ENCODE data around the gene DHRS12.
"Not testable (repeated sequence)": the region's sequence is repeated elsewhere in the genome, so short reads cannot be mapped to it uniquely, and the experiment has no call there.

The DHRS12 gene

DNA sequence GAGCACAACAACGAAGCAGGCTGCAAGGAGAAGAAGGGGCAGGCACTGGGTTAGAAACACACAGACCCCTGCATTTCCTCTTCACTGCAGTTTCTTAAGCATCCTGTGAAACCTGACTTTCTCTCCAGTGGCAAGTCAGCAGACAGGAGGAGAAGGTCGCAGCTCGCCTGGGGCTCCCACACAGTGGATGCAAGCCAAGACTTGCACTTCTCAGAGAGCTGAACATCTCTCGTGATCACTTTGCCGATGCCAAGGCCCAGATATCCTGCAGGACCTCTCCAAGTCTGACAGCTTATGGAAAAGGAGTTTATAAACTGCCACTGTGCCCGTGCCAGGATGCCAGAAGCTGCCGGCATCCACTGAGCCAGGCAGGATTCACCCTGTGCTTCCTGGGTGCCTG is 22.6 kb upstream of the DHRS12 start:
- DNase-seq: no peak

- no peak for DNase-seq
Measured at GRCh38 chr13:51825681-51826254, 21.8 kb upstream of the DHRS12 start.

GRCh38 chr13:51825165-51825592 is 21.2 kb upstream of the DHRS12 start:
- DNase-seq: no peak

- DNase-seq: not testable (repeated sequence)
Measured at GRCh38 chr13:51824712-51825111, 20.7 kb upstream of the DHRS12 start.

DNA sequence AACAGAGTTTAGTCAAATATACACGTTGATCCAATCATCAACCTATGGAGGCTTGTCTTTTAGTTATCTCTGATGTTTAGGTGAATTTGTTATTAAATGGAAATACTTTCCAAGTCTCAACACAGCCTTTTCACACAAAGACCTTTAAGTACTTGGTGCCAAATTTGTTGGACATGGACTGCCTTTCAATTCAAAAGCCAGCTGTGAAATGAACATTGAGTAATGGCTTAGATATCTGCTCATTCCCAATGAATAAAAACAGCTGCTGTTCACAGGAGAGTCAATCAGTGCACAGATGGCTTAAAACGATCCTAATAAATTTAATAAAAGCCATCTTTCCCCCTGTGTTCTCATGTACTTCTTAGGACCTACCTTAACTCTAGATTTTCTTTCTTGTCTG is 19.9 kb upstream of the DHRS12 start:
- no peak for DNase-seq

- no peak for DNase-seq
Measured at GRCh38 chr13:51823359-51823758, 19.4 kb upstream of the DHRS12 start.

DNA sequence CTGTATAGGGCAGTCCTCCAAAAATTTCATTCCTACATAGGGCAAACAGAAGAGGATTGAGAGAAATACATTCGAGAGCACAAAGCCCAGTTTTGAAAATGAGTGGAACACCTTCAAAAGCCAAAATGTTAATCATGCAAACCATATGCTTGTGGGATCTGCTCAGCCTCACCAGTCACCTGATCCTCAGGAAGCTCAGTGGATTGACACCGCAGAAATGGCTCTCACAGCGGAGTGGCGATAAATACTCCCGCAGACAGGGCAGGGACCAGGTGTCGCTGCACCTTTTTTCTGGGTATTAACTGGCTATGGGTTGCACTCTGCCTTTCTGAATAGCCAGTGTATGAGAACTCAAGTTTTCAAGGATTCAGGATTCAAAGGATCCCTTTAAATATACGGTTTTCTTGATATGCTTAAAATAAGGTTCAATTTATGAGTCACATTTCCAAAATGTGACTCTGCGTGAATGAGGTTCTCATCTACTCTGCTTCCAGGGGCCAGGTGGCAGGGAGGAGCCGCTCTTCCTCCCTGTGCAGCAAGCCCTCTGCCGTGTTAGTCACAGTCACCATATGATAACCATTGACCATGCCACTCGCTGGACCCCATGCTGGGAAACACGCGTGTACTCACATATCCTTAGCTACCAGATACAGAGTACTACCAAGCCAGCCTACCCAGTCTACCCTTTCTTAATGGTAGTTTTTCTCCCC is 18.3 kb upstream of the DHRS12 start:
- no peak for DNase-seq

- no peak for DNase-seq
Measured at GRCh38 chr13:51821606-51822005, 17.6 kb upstream of the DHRS12 start.

DNA sequence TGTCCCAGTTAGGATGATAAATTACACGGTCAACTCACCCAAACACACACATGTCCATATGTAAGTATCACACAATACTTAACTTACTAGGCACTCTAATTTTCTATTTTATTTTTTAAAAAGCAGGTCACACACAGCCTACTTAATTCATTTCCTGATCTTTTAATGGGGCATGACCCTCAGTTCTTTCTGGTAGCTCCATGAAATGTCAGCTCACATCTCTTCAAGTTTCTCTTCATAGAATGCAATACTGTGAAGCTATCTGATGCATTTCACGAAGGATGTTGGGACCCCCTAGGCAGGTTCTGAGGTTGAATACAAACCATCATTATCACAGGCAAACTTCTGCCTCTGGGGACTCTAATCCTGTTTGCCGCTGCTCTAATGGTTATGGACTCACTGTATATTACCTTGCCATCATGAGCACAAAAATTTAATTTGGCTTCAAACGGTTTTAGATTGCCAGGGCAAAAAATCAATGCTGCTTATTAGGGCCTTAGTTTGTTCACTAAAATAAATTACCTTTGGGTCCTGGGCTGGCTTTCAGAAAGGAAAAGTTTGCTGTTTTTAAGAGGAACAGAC is 16.1 kb upstream of the DHRS12 start:
- no peak for DNase-seq

DNA sequence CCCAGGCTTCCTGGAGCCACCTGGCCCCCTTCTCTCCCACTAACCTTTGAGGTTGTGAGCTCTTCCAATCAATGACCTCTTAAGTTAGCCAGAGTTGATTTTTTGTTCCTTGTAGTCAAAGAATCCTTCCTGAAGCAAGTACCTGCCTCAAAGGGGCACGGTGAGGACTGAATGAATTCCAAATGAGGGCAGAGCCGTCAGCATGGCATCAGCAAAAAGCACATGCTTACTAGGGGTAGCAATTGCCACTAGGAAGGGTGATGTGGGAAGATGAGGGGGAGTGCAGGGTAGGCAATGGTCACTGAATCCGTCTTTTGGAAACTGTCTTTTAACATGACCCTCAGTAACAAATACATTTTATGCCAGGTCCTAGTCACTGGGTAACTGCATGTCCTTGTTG is 15.6 kb upstream of the DHRS12 start:
- DNase-seq: no peak

- no peak for DNase-seq
Measured at GRCh38 chr13:51818781-51819511, 15.0 kb upstream of the DHRS12 start.

GRCh38 chr13:51818276-51818675 is 14.3 kb upstream of the DHRS12 start:
- DNase-seq: no peak

DNA sequence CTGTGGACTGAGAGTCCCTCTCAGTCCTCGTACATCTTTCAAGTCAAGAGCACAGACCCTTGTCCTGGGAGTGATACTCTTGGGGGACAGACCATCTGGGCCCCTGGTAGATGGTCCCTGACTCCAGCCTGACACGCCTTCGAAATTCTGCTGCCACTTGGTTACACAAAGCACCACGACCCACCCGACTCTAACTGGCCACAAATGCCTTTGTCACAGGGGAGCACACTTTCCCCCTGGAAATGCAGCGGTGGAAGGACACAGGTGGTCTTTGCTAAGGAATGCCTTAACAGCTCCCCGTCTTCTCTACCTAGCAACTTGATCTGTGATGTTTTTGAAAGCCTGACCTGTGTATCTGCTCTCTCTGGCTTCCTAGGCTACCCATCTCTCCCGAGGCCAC is 13.8 kb upstream of the DHRS12 start:
- DNase-seq: no peak

DNA sequence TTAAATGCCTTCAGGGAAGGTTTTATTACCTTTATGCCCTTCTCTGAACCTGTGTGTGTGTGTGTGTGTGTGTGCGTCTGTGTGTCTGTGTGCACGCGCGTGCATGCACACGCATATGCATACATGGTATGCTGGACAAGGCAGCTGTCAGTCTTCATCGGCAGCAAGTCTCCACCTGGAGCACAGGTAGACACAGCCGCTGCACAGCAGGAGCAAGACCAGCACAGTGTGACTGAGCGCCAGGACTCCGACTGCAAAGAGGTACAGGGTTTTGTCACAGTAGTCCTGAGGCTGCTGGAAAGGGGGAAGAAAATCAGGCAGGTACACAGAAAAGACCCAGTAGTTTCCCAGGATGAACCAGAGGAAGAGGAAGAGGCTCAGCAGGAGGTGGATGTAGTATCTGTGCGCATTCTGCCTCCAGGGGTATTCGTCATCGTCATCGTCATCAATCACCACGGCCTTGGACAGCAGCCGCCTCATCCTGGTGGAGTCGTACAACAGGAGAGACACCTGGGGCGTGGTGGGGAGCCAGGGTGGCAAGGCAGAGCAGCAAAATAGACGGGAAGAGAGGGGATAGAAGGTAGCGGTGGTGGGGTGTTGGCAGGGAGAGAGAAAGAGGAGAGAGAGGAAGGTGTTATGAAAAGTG is 12.8 kb upstream of the DHRS12 start:
- DNase-seq: no peak

DNA sequence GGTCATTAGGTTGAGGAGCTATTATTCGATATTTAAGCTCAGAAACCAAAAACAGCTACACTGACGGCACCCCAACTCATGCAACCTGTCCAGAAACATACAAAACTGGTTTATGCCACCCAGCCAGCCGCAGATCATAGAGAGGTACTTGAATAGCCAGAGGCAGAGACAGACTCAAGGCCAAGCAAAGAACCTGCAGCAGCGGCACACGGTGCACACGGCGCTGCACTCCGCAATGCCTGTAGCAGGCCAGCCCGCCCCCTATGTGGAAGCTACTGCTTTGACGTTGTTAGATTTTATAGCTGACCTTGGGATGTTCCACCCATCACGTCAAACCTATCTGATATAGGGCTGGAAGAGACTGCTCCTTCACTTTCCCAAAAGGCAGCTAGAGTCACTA is 11.9 kb upstream of the DHRS12 start:
- no peak for DNase-seq

DNA sequence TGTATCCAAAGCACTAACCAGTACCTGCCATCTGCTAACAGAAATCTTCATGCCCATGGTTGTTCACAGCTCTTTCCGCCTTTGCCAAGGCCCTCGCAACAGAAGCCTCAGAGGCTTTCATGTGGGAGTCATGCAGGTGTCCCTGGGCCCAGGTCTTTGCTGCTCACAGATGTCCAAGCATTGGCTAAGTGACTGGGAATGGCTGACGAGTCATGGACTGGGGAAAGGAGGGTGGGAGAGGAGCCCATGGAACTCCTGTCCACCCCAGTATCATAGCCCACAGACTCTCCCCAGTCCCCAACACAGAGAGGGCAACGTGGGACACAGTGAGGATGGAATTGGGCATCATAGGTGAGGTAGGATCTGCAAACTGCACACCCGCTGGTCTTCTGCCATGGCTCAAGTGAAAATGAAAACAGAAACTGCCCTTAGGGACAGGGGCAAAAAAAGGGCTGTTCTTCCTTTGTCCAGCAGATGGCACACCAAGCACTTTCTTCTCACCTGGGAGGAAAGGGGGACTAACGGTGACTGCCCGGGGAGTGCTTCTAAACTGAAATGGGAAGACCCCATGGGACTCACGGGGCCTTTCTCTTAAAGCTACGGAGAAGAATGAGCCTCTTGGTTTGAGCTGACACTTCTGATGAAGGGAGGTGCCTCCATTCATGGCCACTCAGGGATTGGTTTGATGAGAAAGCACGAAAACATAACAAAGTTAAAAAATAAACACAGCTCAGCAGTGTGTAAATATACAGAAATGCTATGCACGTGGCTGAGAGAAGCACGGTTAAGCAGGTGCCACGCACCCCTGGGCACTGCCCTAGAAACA is 11.1 kb upstream of the DHRS12 start:
- DNase-seq: peak; percentile 32

DNA sequence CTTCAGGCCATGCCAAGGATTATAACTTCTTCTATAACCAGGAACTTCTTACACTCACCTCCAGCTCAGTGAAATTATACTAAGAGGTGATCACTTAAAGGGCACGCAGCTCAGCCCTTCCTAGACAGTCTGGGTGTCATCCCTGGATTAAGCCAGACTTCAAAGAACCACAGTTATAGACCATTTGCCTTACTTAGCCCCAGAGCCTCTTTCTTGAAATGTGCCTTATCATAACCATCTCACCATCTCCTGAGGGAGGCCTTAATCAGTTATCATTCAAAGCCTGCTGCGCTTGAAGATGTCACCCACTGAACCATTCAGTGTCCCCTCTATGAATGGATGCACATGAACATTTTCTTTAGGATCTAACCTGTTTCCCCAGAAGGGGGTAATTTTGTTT is 10.1 kb upstream of the DHRS12 start:
- no peak for DNase-seq

DNA sequence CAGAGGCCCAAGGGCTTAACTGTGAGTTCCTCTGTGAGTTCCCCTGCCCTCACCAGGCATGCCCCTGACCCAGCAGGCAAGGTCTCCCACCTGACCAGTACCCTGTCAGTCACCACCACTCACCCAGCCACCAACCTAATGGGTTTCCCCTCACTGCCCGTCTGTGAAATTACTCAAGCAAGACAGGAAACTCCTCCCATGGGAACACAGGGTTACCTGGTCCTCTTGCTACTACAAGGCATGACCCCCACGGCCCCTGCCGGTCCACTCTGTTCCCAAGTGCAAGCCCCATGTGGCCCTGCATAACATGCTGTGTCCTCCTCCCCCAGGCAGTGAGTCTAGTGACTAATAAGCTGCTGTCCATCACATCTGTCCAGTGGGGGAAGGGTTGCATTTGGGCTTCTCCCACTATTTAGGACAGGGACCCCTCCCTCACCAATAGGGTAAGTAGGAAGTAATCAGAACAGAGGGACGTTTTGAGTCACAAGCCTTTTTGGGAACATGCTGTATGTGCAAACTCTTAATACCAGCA is 8.0 kb upstream of the DHRS12 start:
- DNase-seq: no peak

GRCh38 chr13:51811046-51811445 is 7.1 kb upstream of the DHRS12 start:
- DNase-seq: no peak

GRCh38 chr13:51808811-51809210 is 4.8 kb upstream of the DHRS12 start:
- DNase-seq: no peak

- DNase-seq: no peak
Measured at GRCh38 chr13:51807041-51807440, 3.1 kb upstream of the DHRS12 start.

DNA sequence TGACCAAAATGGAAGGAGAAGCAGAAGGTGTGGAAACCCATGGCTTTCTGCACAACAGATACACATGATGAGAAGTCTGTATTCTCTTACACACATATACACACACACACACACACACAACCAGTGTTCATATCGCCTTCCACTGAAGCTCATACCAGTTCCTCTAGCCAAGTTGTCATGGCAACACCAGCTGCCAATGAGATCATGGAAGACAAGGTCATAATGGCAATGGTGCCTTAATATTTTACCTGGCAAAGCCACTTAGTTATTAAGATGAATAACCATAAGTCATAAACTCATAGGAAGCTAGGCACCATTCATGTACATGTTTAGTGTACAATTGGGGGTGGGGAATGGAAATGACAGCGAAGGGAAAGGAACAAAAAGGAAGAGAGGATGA is 2.6 kb upstream of the DHRS12 start:
- DNase-seq: no peak

Measured in NCI-H774 (cell line).